ENCODE results near the gene GRIFIN.

Gene GRIFIN

DNA sequence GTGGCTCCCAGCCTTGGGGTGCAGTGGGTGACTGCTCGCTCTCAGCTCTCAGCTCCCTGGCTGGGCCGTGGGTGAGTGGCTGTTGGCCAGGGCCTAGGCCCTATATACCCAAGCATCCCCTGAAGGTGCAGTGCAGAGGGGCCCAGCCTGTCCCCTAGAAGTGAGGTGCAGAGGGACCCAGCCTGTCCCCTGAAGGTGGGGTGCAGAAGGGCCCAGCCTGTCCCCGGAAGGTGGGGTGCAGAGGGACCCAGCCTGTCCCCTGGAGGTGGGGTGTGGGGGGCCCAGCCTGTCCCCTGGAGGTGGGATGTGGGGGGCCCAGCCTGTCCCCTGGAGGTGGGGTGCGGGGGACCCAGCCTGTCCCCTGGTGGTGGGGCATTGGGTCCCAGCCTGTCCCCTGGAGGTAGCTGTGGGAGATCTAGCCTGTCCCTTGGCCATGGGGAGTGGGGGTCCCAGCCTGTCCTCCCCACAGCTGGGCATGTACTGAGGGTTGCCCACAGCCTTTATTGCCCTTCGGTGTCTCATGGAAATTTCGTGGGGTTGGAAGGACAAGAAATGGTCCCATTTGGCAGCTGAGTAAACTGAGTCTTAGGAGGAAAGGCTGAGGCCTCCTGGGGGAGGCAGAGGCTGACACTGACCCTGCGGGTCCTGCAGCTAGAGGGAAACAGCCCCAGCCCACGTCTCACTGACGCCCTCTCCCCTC, 25.9 kb upstream of the GRIFIN start:
- in situ Hi-C loops (cut with HindIII; ENCODE audit: low pct_ligation_motif_present, low pct_unique_long_range_greater_than_20kb, low sequenced_read_pairs): no loop called here
- no peak for DNase-seq

DNA sequence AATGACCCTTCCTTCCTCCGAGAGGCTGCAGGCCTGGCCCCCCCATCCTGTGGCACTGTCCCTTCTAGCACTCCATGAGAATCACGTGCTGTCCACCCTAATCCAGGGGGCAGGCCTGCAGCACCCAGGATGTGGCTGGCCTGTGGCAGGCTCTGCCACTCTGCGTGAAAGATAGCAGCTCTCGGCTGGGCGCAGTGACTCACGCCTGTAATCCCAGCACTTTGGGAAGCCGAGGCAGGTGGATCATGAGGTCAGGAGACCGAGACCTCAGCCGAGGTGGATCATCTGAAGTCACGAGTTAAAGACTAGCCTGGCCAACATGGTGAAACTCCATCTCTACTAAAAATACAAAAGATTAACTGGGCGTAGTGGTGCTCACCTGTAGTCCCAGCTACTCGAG, 24.5 kb upstream of the GRIFIN start:
- no peak for DNase-seq
- in situ Hi-C loops (cut with HindIII; ENCODE audit: low pct_ligation_motif_present, low pct_unique_long_range_greater_than_20kb, low sequenced_read_pairs): no loop called here

DNA sequence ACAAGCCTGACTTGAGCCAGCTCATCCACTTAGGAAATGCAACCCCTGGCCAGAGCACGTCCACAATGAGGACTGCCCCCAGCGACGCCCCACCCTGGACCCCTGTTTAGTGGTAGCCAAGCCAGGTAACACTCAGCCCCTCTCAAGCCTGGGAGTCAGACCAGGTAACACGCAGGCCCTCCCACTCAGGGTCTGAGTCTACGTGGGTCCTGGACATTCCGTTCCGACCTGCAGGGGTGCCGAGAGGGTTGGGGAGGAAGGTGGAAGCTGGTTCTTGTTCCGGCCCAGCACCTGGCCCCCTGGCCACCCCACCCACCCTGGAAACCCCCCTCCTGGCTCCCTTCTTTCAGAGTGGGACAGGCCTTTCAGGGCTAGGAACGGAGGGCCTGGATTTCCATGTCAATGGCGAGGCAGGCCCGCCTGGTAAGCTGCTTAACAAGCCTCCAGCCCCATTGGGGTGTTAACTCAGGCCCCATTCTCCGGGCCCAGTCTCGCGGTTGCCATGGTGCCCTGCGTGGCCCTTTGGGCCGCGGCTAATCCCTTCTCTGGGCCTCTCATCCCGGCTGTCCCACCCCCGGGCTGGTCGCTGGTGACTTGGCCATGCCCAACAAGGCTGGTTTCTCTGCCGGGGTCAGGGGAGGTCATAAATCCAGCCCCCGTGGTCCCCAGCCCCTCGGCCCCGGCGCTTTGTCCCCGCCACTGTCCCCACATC, 23.7 kb upstream of the GRIFIN start:
- no peak for DNase-seq
- in situ Hi-C loops (cut with HindIII; ENCODE audit: low pct_ligation_motif_present, low pct_unique_long_range_greater_than_20kb, low sequenced_read_pairs): no loop called here

DNA sequence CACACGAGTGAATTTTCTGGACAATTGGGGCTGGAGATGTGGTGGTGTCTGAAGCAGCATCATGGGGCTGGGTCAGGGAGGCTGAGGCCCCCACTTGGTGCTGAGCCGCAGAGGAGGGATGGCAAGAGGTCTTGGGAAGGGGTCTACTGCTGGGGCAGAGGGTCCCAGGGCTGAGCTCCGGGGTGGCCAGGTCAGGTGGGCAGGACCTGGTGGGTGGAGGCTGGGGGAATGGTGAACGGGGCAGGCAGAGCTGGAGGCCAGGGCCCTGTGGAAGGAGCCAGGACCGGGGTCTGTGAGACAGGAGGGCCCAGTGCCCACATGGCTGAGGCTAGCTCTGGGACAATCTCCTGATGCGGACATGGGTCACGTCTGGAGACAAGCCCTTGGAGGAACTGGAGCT, 23.0 kb upstream of the GRIFIN start:
- DNase-seq: no peak
- in situ Hi-C loops (cut with HindIII; ENCODE audit: low pct_ligation_motif_present, low pct_unique_long_range_greater_than_20kb, low sequenced_read_pairs): no loop called here

- no peak for DNase-seq
- in situ Hi-C loops (cut with HindIII; ENCODE audit: low pct_ligation_motif_present, low pct_unique_long_range_greater_than_20kb, low sequenced_read_pairs): no loop called here
Observed at GRCh38 chr7:2498708-2499107, 22.5 kb upstream of the GRIFIN start.

DNA sequence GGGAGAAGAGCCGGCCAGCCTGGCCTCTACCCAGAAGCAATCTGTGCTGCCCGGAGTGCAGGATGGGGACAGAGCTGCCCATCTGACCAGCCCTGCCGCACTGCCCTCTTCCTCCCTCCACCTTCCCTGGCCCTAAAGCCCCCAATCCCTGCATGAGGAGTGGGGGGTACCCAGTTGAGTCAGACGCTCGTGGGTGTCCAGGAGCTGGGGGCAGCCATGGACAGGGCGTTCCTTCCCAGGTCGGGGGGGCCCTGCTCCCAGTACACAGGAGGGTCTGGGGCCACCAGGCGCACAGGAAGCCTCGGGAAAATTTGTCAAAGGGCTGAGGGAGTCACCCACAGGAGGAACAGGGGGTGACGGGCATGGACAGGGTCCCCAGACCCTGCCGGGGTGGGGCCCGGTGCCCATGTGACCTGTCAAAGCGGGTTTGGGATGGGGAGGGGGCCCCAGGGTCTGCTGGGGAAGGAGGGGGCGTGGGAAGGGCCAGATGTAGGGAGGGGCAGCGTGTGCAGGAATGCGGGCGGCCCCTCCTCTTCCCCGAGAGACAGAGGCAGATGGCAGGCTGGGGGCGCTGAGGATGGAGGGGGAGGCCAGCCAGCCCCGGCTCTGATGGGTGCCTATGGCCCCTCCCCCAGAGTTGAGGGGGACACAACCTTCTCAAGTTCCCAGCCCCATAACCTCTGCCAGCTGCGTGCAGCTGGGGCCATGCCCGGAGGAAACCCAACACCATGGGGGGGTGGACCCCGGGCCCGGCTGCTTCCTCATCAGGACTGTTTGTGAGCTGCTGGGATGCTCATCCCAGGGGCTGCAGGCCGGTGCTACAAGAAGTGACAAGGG, 21.5 kb upstream of the GRIFIN start:
- in situ Hi-C loops (cut with HindIII; ENCODE audit: low pct_ligation_motif_present, low pct_unique_long_range_greater_than_20kb, low sequenced_read_pairs): no loop called here
- DNase-seq: no peak

- in situ Hi-C loops (cut with HindIII; ENCODE audit: low pct_ligation_motif_present, low pct_unique_long_range_greater_than_20kb, low sequenced_read_pairs): no loop called here
- DNase-seq: no peak
Observed at GRCh38 chr7:2497065-2497464, 20.9 kb upstream of the GRIFIN start.

DNA sequence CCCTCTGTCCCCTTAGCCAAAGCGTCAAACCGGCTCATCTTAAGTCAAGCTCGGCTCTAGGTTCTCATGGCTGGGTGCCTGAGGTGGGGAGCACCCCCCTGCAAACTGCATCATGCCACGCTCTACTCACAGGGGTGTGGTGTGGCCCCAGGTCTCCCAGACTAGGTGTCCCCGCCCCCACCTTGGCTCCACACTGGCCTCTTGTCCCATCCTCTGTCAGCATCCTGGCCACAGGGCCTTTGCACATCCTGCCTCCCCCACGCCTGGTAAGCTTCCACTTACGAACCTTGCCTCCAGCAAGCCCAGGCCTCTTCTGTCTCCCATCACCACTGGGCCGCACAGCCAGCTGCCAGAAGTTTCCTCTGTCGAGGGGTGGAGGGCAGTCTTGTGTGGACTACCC, 20.2 kb upstream of the GRIFIN start:
- in situ Hi-C loops (cut with HindIII; ENCODE audit: low pct_ligation_motif_present, low pct_unique_long_range_greater_than_20kb, low sequenced_read_pairs): no loop called here

GRCh38 chr7:2495418-2496299, 19.5 kb upstream of the GRIFIN start:
- DNase-seq: no peak
- in situ Hi-C loops (cut with HindIII; ENCODE audit: low pct_ligation_motif_present, low pct_unique_long_range_greater_than_20kb, low sequenced_read_pairs): no loop called here

More for the DNA sequence above, 20.2 kb upstream of the GRIFIN start:
- DNase-seq: no peak

DNA sequence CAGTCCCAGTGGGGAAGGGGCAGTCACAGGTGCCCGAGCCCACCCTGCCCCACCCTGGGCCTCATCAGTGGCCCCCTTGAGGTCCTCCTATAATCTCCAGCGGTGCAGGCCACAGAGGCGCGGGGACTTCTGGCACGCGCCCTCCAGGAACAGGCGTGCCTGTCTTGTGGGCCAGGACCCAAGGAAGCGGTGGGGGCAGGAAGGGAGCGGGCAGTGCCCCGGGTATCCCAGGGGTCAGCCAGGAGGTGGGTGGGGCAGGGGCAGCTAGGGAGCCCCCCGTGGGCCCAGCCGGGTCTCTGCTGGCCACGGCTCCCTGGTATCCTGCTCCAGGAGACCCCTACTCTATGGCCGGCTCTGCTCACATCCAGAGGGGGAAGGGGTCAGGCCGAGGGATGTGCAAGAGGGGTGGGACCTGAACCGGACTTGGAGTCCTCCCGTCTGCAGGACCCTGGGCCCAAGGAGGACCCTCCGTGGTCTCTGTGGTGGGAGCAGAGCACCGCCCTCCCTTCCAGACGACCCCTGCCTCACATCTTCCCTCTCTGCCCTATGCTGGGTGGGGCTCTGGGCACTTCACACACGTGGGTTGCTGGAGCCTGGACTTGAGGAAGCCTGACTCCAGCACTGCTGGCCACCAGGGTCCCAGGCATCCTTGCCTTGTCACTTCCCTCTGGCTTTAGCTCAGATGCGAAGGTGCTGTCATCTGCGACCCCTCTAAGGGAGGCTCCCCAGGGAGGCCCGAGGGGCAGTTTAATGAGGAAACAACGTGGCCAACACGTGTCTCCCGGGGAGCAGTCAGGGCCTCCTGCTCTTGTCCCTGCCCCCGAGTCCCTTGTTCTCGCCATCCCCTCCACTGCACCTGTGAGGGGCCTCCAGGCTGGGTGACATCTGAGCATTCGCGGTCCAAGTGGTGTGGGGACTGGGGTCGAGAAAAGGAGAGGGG, 18.3 kb upstream of the GRIFIN start:
- in situ Hi-C loops (cut with HindIII; ENCODE audit: low pct_ligation_motif_present, low pct_unique_long_range_greater_than_20kb, low sequenced_read_pairs): no loop called here
- no peak for DNase-seq

- in situ Hi-C loops (cut with HindIII; ENCODE audit: low pct_ligation_motif_present, low pct_unique_long_range_greater_than_20kb, low sequenced_read_pairs): no loop called here
- no peak for DNase-seq
Observed at GRCh38 chr7:2493205-2494164, 17.3 kb upstream of the GRIFIN start.

DNA sequence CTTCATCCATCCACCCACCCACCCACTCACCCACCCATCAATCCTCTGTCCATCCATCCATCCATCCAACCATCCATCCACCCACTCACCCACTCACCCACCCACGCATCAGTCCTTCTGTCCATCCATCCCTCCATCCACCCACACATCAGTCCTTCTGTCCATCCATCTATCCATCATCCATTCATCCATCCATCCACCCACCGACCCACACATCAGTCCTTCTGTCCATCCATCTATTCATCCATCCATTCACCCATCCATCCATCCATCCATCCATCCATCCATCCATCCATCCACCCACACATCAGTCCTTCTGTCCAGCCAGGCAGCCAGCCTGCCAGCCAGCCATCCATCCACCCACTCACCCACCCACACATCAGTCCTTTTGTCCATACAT, 15.8 kb upstream of the GRIFIN start:
- in situ Hi-C loops (cut with HindIII; ENCODE audit: low pct_ligation_motif_present, low pct_unique_long_range_greater_than_20kb, low sequenced_read_pairs): no loop called here

GRCh38 chr7:2490181-2490651, 14.0 kb upstream of the GRIFIN start:
- in situ Hi-C loops (cut with HindIII; ENCODE audit: low pct_ligation_motif_present, low pct_unique_long_range_greater_than_20kb, low sequenced_read_pairs): no loop called here
- no peak for DNase-seq

More for the DNA sequence above, 15.8 kb upstream of the GRIFIN start:
- no peak for DNase-seq

- no peak for DNase-seq
- in situ Hi-C loops (cut with HindIII; ENCODE audit: low pct_ligation_motif_present, low pct_unique_long_range_greater_than_20kb, low sequenced_read_pairs): no loop called here
Observed at GRCh38 chr7:2488681-2489080, 12.5 kb upstream of the GRIFIN start.

GRCh38 chr7:2488272-2488645, 12.1 kb upstream of the GRIFIN start:
- no peak for DNase-seq
- in situ Hi-C loops (cut with HindIII; ENCODE audit: low pct_ligation_motif_present, low pct_unique_long_range_greater_than_20kb, low sequenced_read_pairs): no loop called here

- in situ Hi-C loops (cut with HindIII; ENCODE audit: low pct_ligation_motif_present, low pct_unique_long_range_greater_than_20kb, low sequenced_read_pairs): no loop called here
- no peak for DNase-seq
Observed at GRCh38 chr7:2487586-2488271, 11.5 kb upstream of the GRIFIN start.

All from ACHN (cell line).